ENCODE data around the gene C15orf39.
"Not testable (repeated sequence)": the region's sequence is repeated elsewhere in the genome, so short reads cannot be mapped to it uniquely, and the experiment has no call there.

Gene C15orf39

DNA sequence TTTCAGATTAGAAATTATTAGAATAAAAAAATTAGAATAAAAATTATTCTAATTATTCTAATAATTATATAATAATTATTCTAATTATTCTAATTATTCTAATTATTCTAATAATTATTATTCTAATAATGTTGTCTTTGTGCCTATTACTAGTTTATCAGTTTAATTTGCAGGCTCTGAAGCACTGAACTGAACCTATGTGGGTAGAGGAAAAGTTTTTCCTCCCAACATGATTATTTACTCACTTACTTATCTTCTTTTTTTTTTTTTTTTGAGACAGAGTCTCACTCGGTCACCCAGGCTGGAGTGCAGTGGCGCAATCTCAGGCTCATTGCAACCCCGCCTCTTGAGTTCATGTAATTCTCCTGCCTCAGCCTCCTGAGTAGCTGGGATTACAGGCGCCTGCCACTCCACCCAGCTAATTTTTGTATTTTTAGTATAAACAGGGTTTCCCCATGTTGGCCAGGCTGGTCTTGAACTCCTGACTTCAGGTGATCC is 39.7 kb upstream of the C15orf39 start:
- H3K27me3 ChIP-seq (ENCODE audit: insufficient read depth, low read length, poor library complexity) = no peaks in the 10 kb centered on the region
- no peak overlapping the region for H2AFZ ChIP-seq (ENCODE audit: low read depth, low read length)
- H3K27ac ChIP-seq (ENCODE audit: low read length) = no peak overlapping the region
- H4K20me1 ChIP-seq (ENCODE audit: insufficient read depth, low read length) = no peaks in the 10 kb centered on the region
- H3K4me1 ChIP-seq (ENCODE audit: insufficient read depth, low read length) = no peaks in the 10 kb centered on the region
- ATAC-seq (ENCODE audit: insufficient read depth, low read depth) (no peak), DNase-seq (no peak)
- no peaks in the 10 kb centered on the region for H3K79me2 ChIP-seq (ENCODE audit: insufficient read depth, low read length)
- H3K4me2 ChIP-seq (ENCODE audit: insufficient read depth, low read length) = no peak overlapping the region
- H3K9ac ChIP-seq (ENCODE audit: low read depth, low read length) = no peak overlapping the region
- no peaks in the 10 kb centered on the region for H3K36me3 ChIP-seq (ENCODE audit: insufficient read depth, low read length)
- TF ChIP-seq CTCF (IDR thresholded peaks at IDR 0.05; ENCODE audit: borderline replicate concordance, extremely low read depth, low read length, poor library complexity, severe bottlenecking) = no peak
- no peak for TF ChIP-seq EZH2 (IDR thresholded peaks at IDR 0.05; ENCODE audit: borderline replicate concordance, low read depth, low read length, severe bottlenecking)
- H3K4me3 ChIP-seq (ENCODE audit: low read depth in 1 of 2, low read length in 2 of 2) = no peak overlapping the region
- no peaks in the 10 kb centered on the region for H3K9me3 ChIP-seq (ENCODE audit: insufficient read depth, low read length, severe bottlenecking)

- no peaks in the 10 kb centered on the region for H3K36me3 ChIP-seq (ENCODE audit: insufficient read depth, low read length)
- ATAC-seq (ENCODE audit: insufficient read depth, low read depth) (no peak), DNase-seq (no peak)
- no peaks in the 10 kb centered on the region for H3K9me3 ChIP-seq (ENCODE audit: insufficient read depth, low read length, severe bottlenecking)
- no peak for TF ChIP-seq EZH2 (IDR thresholded peaks at IDR 0.05; ENCODE audit: borderline replicate concordance, low read depth, low read length, severe bottlenecking)
- TF ChIP-seq CTCF (IDR thresholded peaks at IDR 0.05; ENCODE audit: borderline replicate concordance, extremely low read depth, low read length, poor library complexity, severe bottlenecking) = no peak
- no peak overlapping the region for H3K27ac ChIP-seq (ENCODE audit: low read length)
- H3K4me3 ChIP-seq (ENCODE audit: low read depth in 1 of 2, low read length in 2 of 2) = no peak overlapping the region
- no peaks in the 10 kb centered on the region for H4K20me1 ChIP-seq (ENCODE audit: insufficient read depth, low read length)
- H3K4me1 ChIP-seq (ENCODE audit: insufficient read depth, low read length) = no peaks in the 10 kb centered on the region
- no peak overlapping the region for H3K4me2 ChIP-seq (ENCODE audit: insufficient read depth, low read length)
- no peaks in the 10 kb centered on the region for H3K27me3 ChIP-seq (ENCODE audit: insufficient read depth, low read length, poor library complexity)
- H3K9ac ChIP-seq (ENCODE audit: low read depth, low read length) = no peak overlapping the region
- H3K79me2 ChIP-seq (ENCODE audit: insufficient read depth, low read length) = no peaks in the 10 kb centered on the region
- no peak overlapping the region for H2AFZ ChIP-seq (ENCODE audit: low read depth, low read length)
Measured at GRCh38 chr15:75163150-75163564, 38.5 kb upstream of the C15orf39 start.

GRCh38 chr15:75164625-75165350 is 36.9 kb upstream of the C15orf39 start:
- H3K4me2 ChIP-seq (ENCODE audit: insufficient read depth, low read length) = no peak overlapping the region
- H3K9me3 ChIP-seq (ENCODE audit: insufficient read depth, low read length, severe bottlenecking) = no peaks in the 10 kb centered on the region
- no peak overlapping the region for H3K27ac ChIP-seq (ENCODE audit: low read length)
- H3K36me3 ChIP-seq (ENCODE audit: insufficient read depth, low read length) = no peaks in the 10 kb centered on the region
- no peak for TF ChIP-seq CTCF (IDR thresholded peaks at IDR 0.05; ENCODE audit: borderline replicate concordance, extremely low read depth, low read length, poor library complexity, severe bottlenecking)
- no peak for TF ChIP-seq EZH2 (IDR thresholded peaks at IDR 0.05; ENCODE audit: borderline replicate concordance, low read depth, low read length, severe bottlenecking)
- H3K4me3 ChIP-seq (ENCODE audit: low read depth in 1 of 2, low read length in 2 of 2) = no peak overlapping the region
- no peaks in the 10 kb centered on the region for H3K27me3 ChIP-seq (ENCODE audit: insufficient read depth, low read length, poor library complexity)
- no peaks in the 10 kb centered on the region for H3K4me1 ChIP-seq (ENCODE audit: insufficient read depth, low read length)
- H4K20me1 ChIP-seq (ENCODE audit: insufficient read depth, low read length) = no peaks in the 10 kb centered on the region
- H2AFZ ChIP-seq (ENCODE audit: low read depth, low read length) = no peak overlapping the region
- DNase-seq (no peak), ATAC-seq (ENCODE audit: insufficient read depth, low read depth) (no peak)
- H3K79me2 ChIP-seq (ENCODE audit: insufficient read depth, low read length) = no peaks in the 10 kb centered on the region
- H3K9ac ChIP-seq (ENCODE audit: low read depth, low read length) = no peak overlapping the region

DNA sequence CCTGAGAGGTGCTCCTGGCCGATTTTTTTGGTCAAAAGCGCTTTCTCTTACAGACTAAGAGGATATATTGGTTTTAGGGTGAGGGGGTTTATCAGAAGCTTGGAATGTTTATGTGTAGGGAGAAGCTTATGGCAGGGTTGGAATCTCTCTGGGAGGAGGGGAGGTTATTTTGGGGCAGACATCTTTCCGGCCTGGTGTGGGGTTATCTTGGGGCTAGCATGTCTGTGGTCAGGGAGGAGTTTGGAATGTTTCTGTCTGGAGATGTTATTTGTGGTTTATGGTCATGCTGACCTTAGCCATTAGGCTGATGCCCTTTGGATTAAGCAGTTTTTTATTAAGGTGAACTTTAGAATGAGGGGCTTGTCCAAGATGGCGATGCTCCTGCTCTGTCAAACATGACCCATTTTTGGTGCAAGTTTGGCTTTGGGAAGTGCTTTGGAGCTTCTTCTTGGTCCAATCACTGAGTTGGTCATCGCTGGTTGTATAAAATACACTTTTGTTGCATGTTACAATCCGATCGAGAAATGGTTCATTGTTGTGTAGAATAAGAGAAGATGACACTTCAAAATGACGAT is 35.1 kb upstream of the C15orf39 start:
- DNase-seq; H3K79me2 ChIP-seq (ENCODE audit: insufficient read depth, low read length); H3K27me3 ChIP-seq (ENCODE audit: insufficient read depth, low read length, poor library complexity); H3K36me3 ChIP-seq (ENCODE audit: insufficient read depth, low read length); ATAC-seq (ENCODE audit: insufficient read depth, low read depth); H3K4me2 ChIP-seq (ENCODE audit: insufficient read depth, low read length); H3K4me3 ChIP-seq (ENCODE audit: low read depth in 1 of 2, low read length in 2 of 2); H3K27ac ChIP-seq (ENCODE audit: low read length); H4K20me1 ChIP-seq (ENCODE audit: insufficient read depth, low read length); H3K9ac ChIP-seq (ENCODE audit: low read depth, low read length); H2AFZ ChIP-seq (ENCODE audit: low read depth, low read length); H3K9me3 ChIP-seq (ENCODE audit: insufficient read depth, low read length, severe bottlenecking): not testable (repeated sequence)
- peaks cover 13% of the 10 kb centered on the region for H3K4me1 ChIP-seq (ENCODE audit: insufficient read depth, low read length)

Data from DND-41 (cell line).